GM18951 (cell line): Measurements from ENCODE around the gene CHD9.

Source experiments
- POLR2A ChIP-seq: IDR thresholded peaks from 4 replicates; pipeline ENCODE4 v1.6.1; 2011; ENCODE audit warnings: mild to moderate bottlenecking; ENCODE audit not compliant: insufficient read length, insufficient read depth; ENCODE audit errors: extremely low read depth
- in situ Hi-C: fragments of 300-500 bp; cut with MboI; formaldehyde crosslinking; loops from one replicate; pipeline ENCODE4 v1.12.0; 2022; ENCODE audit warnings: low sequenced_read_pairs, mixed read lengths, inconsistent platforms; ENCODE audit not compliant: unreplicated experiment

The CHD9 gene

DNA sequence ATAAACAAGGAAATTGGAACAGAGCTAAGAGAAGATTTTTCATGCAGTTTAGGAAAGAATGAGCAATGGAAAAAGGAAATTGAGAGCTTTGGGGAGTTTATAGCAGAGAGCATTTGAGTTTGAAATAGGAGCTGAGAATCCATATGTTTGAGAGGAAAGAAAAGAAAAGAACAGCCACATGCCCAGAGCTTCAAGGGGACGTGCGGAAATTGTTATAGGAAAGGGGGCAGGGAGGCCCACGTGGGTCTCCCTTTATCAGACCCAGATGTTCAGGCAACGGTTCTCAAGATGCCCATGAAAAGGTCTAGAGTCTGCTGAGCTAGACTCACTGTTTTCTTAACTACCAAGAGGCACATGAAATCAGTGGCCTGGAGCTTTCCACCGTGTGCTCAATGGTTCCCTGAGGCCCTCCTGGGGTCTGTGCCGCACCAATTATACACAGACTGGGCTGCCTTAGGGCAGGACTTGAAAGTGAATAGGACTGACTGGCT, 31.2 kb downstream of the CHD9 start:
- in situ Hi-C loops: no loop called here
- TF ChIP-seq POLR2A: no peak

DNA sequence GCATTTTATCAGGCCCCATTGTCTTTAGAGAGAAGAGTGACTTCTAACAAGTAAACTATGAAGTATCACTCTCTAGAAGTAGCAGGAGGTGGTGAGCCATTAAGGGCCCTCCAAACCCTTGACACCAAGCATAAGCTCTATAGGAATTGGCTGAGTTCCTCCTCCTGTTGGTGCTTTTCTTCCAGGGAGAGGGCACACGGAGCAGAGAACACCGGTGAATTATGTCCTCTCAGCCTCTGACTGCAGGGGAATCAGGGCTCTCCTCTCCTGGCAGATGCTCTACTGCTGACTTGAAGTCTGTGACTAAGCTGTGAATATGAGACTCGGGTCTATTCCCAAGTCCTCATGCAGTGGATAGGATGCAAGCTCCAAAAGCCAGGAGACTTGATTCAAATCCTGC, 32.3 kb downstream of the CHD9 start:
- no peak for TF ChIP-seq POLR2A

DNA sequence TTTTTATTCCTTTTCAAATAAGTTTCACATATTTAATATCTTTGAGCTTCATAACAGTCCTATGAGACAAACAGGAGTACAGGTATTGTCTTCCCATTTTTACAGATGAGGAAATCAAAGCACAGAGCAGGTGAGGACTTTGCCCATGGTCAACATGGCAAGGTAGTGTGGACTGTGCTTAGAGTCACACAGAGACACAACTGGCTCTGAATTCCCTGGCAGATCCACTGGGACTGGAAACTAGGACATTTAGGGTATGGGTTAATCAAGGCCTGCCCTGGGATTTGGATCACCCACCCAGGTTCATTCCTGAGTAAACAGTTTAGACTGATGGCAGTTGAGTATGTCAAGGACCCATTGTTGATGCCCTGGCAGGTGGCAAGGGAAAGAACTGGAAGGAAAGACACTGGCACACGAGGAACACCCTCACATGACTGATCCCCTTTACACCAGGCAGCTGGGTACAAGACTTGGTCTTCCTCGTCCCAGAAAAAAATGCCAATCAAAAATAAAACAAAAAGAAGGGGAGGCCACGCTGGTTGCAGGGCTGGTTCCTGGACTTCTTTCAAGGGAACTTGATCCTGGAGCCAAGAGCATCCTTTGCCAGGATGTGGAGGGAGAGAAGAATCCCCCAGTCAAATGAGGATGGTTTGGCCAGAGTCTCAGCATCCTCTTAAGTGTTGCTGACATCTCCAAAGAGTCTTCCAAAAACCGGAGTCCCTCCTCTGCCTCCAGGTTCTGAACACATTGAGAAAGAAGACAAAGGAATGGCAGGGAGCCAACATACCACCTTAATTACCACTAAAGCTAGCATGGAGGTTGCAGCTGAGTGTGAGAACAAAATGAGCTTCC, 34.9 kb downstream of the CHD9 start:
- TF ChIP-seq POLR2A: no peak
- in situ Hi-C loops: no loop called here

More for the DNA sequence above, 32.3 kb downstream of the CHD9 start:
- in situ Hi-C loops: no loop called here

DNA sequence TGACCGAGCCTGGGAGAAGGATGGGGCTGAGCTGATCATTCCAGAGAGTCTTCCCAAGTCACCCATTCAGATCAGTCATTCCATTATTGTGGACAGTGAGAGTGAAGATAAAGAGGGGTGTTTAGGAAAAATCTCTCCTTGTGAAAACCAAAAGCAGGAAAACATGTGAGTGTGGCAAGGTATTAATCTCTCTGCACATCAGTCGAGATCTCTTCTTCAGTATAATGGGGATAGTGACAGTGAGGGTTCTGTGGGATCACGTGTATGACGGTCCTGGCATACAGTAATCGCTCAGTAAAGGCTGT, 35.4 kb downstream of the CHD9 start:
- TF ChIP-seq POLR2A: no peak
- in situ Hi-C loops: no loop called here

DNA sequence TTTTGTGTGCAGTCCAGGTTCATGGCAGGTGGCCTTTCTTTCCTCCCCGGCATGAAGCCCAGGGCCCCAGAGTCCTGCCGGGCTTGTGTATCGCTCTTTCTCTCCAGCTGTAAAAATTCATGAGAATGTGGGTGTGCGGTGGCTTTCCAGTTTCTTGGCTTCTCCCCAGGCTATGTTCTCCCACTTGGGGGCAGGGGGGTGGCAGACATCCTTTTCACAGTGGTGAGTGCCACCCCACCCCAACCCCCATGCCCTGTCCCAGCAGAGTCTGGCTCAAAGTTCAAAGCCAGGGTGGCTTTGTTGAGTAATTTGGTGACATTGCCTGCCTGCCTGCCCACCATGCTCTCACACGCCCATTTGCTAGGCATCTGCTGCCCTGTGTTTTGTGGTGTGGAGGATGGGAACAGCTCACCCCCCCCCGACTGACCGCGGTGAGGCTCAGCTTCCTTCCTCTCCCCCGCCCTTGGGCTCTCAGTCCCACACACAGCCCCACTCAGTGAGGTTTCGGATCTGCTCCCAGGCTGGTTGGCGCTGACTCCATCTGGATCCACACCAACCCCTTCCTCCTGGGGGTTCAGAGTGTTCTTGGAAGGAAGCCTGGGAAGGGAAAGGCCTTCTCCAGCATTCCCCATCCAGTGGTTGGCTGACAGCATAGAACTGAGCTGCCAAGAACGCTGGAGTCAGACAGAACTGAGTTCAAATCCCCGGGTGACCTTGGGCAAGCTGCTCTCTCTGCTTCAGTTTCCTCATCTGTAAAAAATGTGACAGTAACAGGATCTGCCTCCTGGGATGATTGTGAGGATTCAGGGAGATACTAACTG, 36.0 kb downstream of the CHD9 start:
- in situ Hi-C loops: no loop called here

DNA sequence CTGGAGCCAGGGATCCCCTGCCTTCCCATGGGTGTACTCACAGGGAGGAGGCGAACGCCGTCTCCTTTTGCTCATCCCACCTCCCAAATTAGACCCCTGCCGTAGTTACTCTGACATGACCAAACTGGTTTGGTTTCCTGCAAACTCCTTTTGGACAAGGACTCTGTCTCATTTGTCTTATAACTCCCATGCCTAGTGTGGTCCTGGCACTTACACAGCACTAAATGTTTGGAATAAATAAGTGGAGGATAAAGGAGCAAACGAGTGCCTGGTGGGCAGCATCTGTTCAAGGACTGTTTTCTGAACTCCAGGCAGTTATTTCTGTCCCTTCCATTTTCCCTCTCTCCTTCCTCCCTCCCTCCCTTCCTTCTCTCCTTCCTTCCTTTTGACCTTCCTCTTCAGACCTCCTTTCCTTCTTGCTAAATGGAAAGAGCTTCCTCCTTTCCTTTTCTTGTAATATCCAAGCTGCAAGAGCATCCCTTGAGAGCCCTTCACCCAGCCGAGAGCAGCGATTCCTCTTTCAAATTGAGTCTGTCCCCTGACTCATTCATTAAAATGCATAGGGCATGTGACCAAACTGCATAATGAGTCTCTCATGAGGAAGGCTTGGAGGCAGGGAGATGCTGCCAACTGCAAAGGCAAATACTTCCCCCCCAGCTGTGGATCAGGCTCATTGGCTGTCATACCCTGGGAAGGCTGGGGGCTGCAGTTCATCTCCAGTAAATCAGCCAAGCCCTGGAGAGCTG, 36.8 kb downstream of the CHD9 start:
- in situ Hi-C loops: no loop called here

More for the DNA sequence above, 36.0 kb downstream of the CHD9 start:
- peak; percentile 45 for TF ChIP-seq POLR2A

DNA sequence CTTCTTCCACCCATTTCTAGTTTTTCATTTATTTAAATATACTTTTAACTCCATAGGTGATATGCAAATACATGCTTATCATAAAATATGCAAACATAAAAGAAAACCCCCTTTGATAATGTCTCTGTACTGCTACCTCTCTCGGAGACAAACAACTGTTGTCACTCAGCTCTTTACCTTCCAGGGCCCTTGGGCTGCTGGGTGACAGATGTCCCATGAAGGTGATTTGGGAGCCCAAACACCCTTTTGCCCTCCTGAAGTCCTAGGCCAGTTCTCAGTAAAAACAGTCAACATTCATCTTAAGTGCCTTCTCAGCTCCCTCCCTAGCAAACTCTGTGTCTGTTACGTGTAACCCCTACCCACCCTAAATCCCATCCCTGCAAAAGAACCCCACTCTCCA, 37.5 kb downstream of the CHD9 start:
- in situ Hi-C loops: no loop called here

More for the DNA sequence above, 36.8 kb downstream of the CHD9 start:
- TF ChIP-seq POLR2A: no peak

DNA sequence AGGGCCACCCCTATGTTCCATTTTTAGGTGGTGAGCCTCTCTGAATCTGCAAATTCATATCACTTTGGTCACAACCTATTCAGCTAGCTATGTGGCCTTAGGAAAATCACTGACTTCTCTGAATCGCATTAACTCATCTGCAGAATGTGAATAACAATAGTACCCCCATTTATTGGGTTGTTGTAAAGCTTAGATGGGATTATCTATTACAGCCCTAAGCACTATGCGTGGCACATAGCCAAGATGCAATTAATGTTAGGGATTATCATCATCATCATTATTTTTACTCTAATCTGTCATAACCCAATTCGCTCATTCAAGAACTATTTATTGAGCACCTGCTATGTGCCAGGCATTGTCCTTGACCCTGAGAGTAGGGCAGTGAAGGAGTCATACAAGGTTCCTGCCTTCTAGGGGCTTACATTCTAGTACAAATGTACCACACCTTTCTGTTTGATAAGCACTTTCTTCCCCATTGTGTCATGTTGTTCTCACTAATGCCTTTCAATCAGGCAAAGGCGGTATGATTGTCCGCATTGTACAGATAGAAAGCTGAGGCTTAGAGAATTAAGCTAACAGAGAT, 38.5 kb downstream of the CHD9 start:
- in situ Hi-C loops: no loop called here
- TF ChIP-seq POLR2A: no peak

More for the DNA sequence above, 37.5 kb downstream of the CHD9 start:
- TF ChIP-seq POLR2A: no peak

DNA sequence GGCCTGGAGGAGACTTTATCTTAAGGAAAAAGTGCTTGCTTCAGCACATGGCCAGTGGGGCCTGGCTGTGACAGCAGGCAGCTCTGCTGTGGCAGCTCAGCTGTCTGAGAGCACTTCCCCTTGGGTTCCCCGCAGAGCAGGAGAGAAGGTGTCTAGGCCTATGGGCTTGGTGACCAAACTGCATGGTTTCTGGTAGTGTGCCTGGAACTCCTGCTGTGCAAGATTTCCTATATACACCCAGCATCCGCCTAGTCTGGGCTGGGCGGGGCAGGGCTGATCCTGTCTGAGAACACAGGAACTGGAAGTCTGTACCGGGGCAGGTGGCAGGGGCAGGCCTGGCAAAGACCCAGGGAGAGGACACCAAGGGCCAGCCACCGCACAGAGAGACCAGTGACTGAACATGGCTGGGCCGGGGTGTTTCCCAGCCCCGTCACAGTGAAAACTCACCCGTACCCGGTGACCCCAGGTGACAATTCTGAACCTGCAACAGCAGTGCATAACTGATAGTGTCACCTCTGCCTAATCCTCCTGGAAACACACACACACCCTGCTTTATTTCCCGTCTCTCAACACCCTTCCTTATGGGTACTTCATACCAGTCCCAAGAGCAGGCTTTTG, 39.3 kb downstream of the CHD9 start:
- TF ChIP-seq POLR2A: peak; percentile 17
- in situ Hi-C loops: no loop called here

DNA sequence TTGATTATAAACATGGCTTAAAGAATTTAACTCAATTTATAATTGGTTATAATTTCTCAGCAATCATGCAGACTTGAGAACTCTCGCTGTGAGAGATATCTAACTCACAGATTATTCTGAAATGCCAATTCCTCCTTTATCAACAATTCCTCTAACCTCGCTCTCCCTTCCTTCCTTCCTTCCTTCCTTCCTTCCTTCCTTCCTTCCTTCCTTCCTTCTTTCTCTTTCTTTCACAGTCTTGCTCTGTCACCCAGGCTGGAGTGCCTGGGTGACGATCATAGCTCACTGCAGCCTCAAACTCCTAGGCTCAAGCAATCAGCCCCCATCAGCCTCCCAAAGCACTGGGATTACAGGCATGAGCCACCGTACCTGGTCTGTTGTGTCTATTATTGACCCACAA, 42.4 kb downstream of the CHD9 start:
- in situ Hi-C loops: no loop called here
- TF ChIP-seq POLR2A: no peak

DNA sequence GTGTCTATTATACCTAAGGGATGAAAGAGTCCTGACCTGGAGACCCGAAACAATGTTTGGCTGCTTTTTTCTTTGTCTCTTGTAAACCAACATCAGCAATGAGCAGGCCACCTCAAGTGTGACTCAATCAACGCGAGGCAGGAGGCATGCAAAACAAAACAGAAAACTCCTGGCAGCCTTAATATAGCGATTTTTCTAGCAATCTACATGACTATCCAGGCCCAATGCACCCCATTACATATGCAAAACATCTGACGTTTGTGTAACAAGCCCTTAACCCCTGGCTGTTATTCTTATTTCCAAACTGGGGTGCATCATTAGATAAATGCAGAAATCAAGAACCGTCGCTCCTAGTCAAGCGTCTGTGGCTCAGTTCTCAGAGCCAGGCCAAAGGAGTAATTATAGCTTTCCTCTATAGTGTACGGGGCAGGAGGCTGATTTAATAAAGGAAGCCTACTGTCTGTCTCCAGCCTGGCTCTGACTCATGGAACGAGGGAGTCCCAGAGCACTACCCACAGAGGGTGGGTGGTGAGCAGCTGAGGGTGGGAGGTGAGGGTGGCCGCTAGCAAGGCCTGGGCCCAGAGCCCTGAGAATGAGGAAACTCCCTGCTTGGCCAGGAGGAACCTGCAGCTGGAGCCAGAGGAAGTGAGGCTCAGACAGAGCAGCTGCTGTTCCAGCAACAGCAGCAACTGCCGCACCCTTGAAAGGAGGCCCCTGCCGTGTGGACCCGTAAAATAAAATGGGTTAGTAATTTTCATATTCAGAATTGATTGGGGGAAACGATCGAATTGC, 43.9 kb downstream of the CHD9 start:
- in situ Hi-C loops: no loop called here
- peak; percentile 49 for TF ChIP-seq POLR2A
